HG02943 (cell line): ENCODE measurements around the gene AKAP13.

Experiments used
- ATAC-seq: cut with Tn5 transposase; IDR thresholded peaks from one replicate; pipeline ENCODE4 v1.9.1; 2021; ENCODE audit warnings: mild to moderate bottlenecking, low read depth, moderate library complexity; ENCODE audit not compliant: unreplicated experiment

Gene AKAP13

GRCh38 chr15:85742186-85742821 is 361.9 kb downstream of the AKAP13 start:
- no peak for ATAC-seq

- ATAC-seq, result no peak
Measured at GRCh38 chr15:85743392-85744055, 363.1 kb downstream of the AKAP13 start.

- ATAC-seq, result no peak
Measured at GRCh38 chr15:85744579-85744978, 364.2 kb downstream of the AKAP13 start.

GRCh38 chr15:85745023-85745422 is 364.6 kb downstream of the AKAP13 start:
- no peak for ATAC-seq

- no peak for ATAC-seq
Measured at GRCh38 chr15:85745525-85746150, 365.2 kb downstream of the AKAP13 start.

- no peak for ATAC-seq
Measured at GRCh38 chr15:85746641-85747040, 366.2 kb downstream of the AKAP13 start.

GRCh38 chr15:85748176-85748575 is 367.8 kb downstream of the AKAP13 start:
- no peak for ATAC-seq

GRCh38 chr15:85748729-85749128 is 368.3 kb downstream of the AKAP13 start:
- ATAC-seq, result no peak

- no peak for ATAC-seq
Measured at GRCh38 chr15:85749261-85750151, 369.1 kb downstream of the AKAP13 start.

- ATAC-seq, result no peak
Measured at GRCh38 chr15:85750319-85751290, 370.2 kb downstream of the AKAP13 start.

- ATAC-seq, result no peak
Measured at GRCh38 chr15:85751291-85752123, 371.1 kb downstream of the AKAP13 start.

GRCh38 chr15:85752124-85752475 is 371.7 kb downstream of the AKAP13 start:
- no peak for ATAC-seq

- no peak for ATAC-seq
Measured at GRCh38 chr15:85752491-85752961, 372.1 kb downstream of the AKAP13 start.

GRCh38 chr15:85753261-85753660 is 372.9 kb downstream of the AKAP13 start:
- no peak for ATAC-seq

- no peak for ATAC-seq
Measured at GRCh38 chr15:85753791-85754452, 373.5 kb downstream of the AKAP13 start.

- no peak for ATAC-seq
Measured at GRCh38 chr15:85754989-85755388, 374.6 kb downstream of the AKAP13 start.

- ATAC-seq, result no peak
Measured at GRCh38 chr15:85755471-85755870, 375.1 kb downstream of the AKAP13 start.

GRCh38 chr15:85755942-85756341 is 375.5 kb downstream of the AKAP13 start:
- no peak for ATAC-seq
